OCI-LY7 (cell line): ENCODE data around the gene ECI1. TPM values are rescaled to one million over a fixed set of nuclear protein-coding genes. Genes with fewer than 3 reads are reported as not detected.

Experiments
- BruUV-seq: library from RNA; stranded (reverse); fragments of 400-500 nt; replicated peaks from 2 replicates; lab custom pipeline; 2021; lab: Mats Ljungman, UMichigan
- CTCF ChIA-PET: fragments of 300-600 bp; sonication (Branson Sonifier 250); formaldehyde crosslinking; loops from one replicate; lab custom pipeline; 2022; ENCODE audit warnings: antibody characterized with exemption; ENCODE audit not compliant: unreplicated experiment; lab: Charles Lee
- POLR2A ChIA-PET: fragments of 300-600 bp; sonication (Branson Sonifier 250); formaldehyde crosslinking; loops from one replicate; lab custom pipeline; 2022; ENCODE audit warnings: antibody characterized with exemption; lab: Charles Lee
- DNase-seq: peaks from one replicate; pipeline ENCODE4 v3.0.0-alpha.2; 2015; ENCODE audit warnings: low spot score
- H2AFZ ChIP-seq: fragments of 200-600 bp; sonication (generic), shearing (Covaris generic); 2 replicates; pipeline ENCODE4 v1.6.1; 2014; ENCODE audit warnings: mild to moderate bottlenecking, antibody characterized with exemption, low read length, moderate library complexity
- H3K27ac ChIP-seq: fragments of 200-600 bp; sonication (generic); 2 replicates; pipeline ENCODE4 v1.5.1; 2014; ENCODE audit warnings: mixed run types, low read depth, mild to moderate bottlenecking, moderate library complexity, low read length, inconsistent platforms; ENCODE audit not compliant: poor library complexity, severe bottlenecking
- H3K36me3 ChIP-seq: fragments of 200-600 bp; sonication (generic); 2 replicates; pipeline ENCODE4 v1.6.1; 2014; ENCODE audit warnings: mild to moderate bottlenecking, antibody characterized with exemption, low read length, moderate library complexity, mixed read lengths; ENCODE audit not compliant: insufficient read depth
- H3K4me1 ChIP-seq: fragments of 200-600 bp; sonication (generic); 2 replicates; pipeline ENCODE4 v1.5.1; 2014; ENCODE audit warnings: mild to moderate bottlenecking, low read length; ENCODE audit not compliant: insufficient read depth, poor library complexity, severe bottlenecking
- H3K4me2 ChIP-seq: fragments of 200-600 bp; sonication (generic); 2 replicates; pipeline ENCODE4 v1.6.1; 2014; ENCODE audit warnings: mild to moderate bottlenecking, low read length
- H3K4me3 ChIP-seq: fragments of 200-600 bp; sonication (generic); 2 replicates; pipeline ENCODE4 v1.5.1; 2014; ENCODE audit warnings: mild to moderate bottlenecking, low read depth, low read length; ENCODE audit not compliant: poor library complexity, severe bottlenecking
- H3K79me2 ChIP-seq: fragments of 200-600 bp; sonication (generic); 2 replicates; pipeline ENCODE4 v1.6.1; 2016; ENCODE audit warnings: low read depth, mild to moderate bottlenecking, low read length, moderate library complexity, mixed read lengths; ENCODE audit not compliant: insufficient read depth
- H3K9me2 ChIP-seq: fragments of 200-600 bp; sonication (generic); 2 replicates; pipeline ENCODE4 v1.6.1; 2016; ENCODE audit warnings: mild to moderate bottlenecking, low read length, mixed read lengths; ENCODE audit not compliant: insufficient read depth
- H3K9me3 ChIP-seq: fragments of 200-600 bp; sonication (generic); 2 replicates; pipeline ENCODE4 v1.6.1; 2014; ENCODE audit warnings: mild to moderate bottlenecking, mixed run types, low read length, mixed read lengths
- H4K20me1 ChIP-seq: fragments of 200-600 bp; sonication (generic); 2 replicates; pipeline ENCODE4 v1.6.1; 2014; ENCODE audit warnings: mild to moderate bottlenecking, antibody characterized with exemption, low read length, moderate library complexity, mixed read lengths; ENCODE audit not compliant: insufficient read depth
- CTCF ChIP-seq: fragments of 200-600 bp; sonication (generic); conservative IDR thresholded peaks from 2 replicates; pipeline ENCODE4 v1.5.1; 2014; ENCODE audit warnings: mild to moderate bottlenecking, antibody characterized with exemption, low read length, moderate library complexity, mixed read lengths
- EZH2phosphoT487 ChIP-seq: fragments of 200-600 bp; sonication (generic); IDR thresholded peaks from 2 replicates; pipeline ENCODE4 v1.6.1; 2018; ENCODE audit warnings: low read depth, borderline replicate concordance, mild to moderate bottlenecking, mixed run types, antibody characterized with exemption, low read length, moderate library complexity, mixed read lengths
- intact Hi-C: fragments of 100-400 bp; cut with micrococcal nuclease; formaldehyde crosslinking; loops from one replicate; pipeline ENCODE4 v1.10.0; 2022; ENCODE audit not compliant: unreplicated experiment
- total RNA-seq, 2 experiments: library from RNA; depleted of rRNA in 1 of 2; stranded (reverse); fragments of >200 nt in 1 of 2; shearing (Covaris generic) in 1 of 2; gene quantifications; 2 replicates each; pipeline ENCODE4 v1.2.3, GENCODE V29; 2014 to 2022

ECI1 gene
- total RNA-seq, 2 experiments from 2014 or later = 74.5 to 80.0 TPM

DNA sequence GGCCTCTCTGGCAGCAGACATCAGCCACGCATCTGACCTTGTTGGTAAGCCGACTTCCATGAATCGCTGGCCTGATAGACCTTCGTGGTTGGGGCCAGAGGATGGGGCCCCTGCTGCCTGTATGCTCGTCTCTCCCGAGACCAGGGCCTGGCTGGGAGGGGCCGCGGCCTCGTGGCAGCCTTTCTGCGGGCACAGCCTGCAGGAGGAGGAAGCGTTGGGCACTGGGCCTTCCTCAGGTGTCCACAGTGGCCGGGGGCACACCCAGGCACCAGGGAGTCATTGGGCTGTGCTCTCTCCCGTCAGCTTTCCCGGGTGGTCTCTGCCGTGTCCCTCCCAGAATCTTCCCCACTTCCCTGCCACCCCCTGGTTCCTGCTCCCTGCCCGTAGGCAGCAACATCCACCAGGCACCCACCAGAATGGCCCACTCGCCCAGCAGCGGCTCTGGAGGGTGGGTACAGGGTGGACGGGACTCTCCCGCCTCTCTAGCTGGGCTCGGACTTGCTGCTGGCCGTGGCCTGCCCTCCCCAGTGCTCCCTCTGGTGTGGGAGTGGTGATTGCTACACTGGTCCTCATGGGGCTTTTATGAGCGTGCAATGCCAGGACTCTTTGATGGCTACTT, 21.6 kb downstream of the ECI1 start:
- BruUV-seq = no TSS peak
- H3K4me3 ChIP-seq = no peak overlapping the region

DNA sequence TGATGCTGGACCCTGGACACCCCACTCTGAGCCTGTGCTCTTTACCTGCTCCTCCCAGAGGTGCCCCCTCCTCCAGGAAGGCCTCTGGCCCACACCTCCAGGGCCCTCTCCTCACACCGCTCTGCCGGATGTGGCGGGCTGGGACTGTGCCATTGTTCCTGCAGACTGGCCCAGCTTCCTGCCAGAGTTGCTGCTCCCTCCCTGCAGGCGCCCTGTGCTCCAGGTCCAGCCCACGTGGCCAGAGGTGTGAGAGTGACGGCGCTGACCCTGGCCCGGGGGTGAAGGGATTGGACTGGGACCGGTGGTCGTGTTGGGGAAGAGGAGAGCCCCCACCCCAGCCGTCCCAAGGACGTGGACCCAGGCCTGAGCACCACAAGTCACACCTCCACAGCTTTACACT, 22.3 kb downstream of the ECI1 start:
- no peak for DNase-seq
- H3K27ac ChIP-seq = no peak overlapping the region
- H2AFZ ChIP-seq = no peak overlapping the region
- peaks cover 27% of the 10 kb centered on the region for H3K79me2 ChIP-seq
- POLR2A ChIA-PET = no interaction called here
- no TSS peak for BruUV-seq
- H3K4me3 ChIP-seq = no peak overlapping the region
- no peaks in the 10 kb centered on the region for H3K9me3 ChIP-seq
- no peak overlapping the region for H3K4me2 ChIP-seq
- H3K4me1 ChIP-seq = peaks cover 10% of the 10 kb centered on the region
- H3K36me3 ChIP-seq = peaks cover 55% of the 10 kb centered on the region
- TF ChIP-seq CTCF (no peak), EZH2phosphoT487 (no peak)
- intact Hi-C loops = no loop called here
- CTCF ChIA-PET = no interaction called here
- no peaks in the 10 kb centered on the region for H3K9me2 ChIP-seq
- 0 out of 2 replicates have a peak, but pooled peaks cover 2% of the 10 kb centered on the region for H4K20me1 ChIP-seq

More for the DNA sequence above, 21.6 kb downstream of the ECI1 start:
- CTCF ChIA-PET = no interaction called here
- intact Hi-C loops = no loop called here
- Histone ChIP-seq H3K4me1 (peaks cover 5% of the 10 kb centered on the region), H3K4me2 (no peak overlapping the region), H3K36me3 (peaks cover 60% of the 10 kb centered on the region), H4K20me1 (no peaks in the 10 kb centered on the region), H3K27ac (no peak overlapping the region), H2AFZ (no peak overlapping the region), H3K9me3 (no peaks in the 10 kb centered on the region), H3K79me2 (peaks cover 20% of the 10 kb centered on the region; the same call in 1 of the 2 replicates), H3K9me2 (no peaks in the 10 kb centered on the region)
- DNase-seq = no peak
- no peak for TF ChIP-seq CTCF
- no peak for TF ChIP-seq EZH2phosphoT487
- POLR2A ChIA-PET = no interaction called here

DNA sequence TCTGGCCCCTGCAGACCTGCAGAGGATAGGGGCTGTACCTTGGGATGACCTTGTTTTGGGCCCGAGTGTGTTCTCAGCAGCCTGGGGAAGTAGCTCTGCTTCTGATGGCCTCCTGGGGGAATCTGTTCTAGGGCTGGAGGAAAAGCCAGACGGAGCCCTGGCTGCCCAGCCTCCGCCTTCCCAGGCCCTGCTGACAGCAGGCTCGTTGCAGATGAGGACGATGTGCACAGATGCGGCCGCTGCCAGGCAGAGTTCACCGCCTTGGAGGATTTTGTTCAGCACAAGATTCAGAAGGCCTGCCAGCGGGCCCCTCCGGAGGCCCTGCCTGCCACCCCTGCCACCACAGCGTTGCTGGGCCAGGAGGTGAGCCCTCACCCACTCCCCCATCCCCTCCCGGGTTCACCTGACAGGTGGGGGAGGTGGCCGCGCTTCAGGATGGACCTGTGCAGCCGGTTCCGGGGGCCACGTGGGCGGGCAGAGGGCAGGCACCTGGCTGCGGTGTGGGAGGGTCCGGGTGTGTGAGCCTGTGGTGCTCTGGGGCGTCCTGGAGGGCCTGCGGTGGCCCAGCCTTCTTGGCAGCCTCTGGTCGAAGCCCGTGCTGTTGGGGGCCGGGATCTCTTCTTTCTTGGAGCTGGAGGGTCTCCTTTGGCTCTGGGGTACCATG, 23.1 kb downstream of the ECI1 start:
- intact Hi-C loops = no loop called here
- no TSS peak for BruUV-seq
- peaks cover 10% of the 10 kb centered on the region for H3K4me1 ChIP-seq

More for the DNA sequence above, 23.1 kb downstream of the ECI1 start:
- Histone ChIP-seq H2AFZ (no peak overlapping the region), H3K36me3 (peaks cover 47% of the 10 kb centered on the region), H3K4me3 (no peak overlapping the region), H3K79me2 (peaks cover 32% of the 10 kb centered on the region), H3K27ac (no peak overlapping the region), H3K9me2 (no peaks in the 10 kb centered on the region), H4K20me1 (0 out of 2 replicates have a peak, but pooled peaks cover 3% of the 10 kb centered on the region), H3K4me2 (no peak overlapping the region), H3K9me3 (no peaks in the 10 kb centered on the region)
- ChIA-PET CTCF (no interaction called here), POLR2A (no interaction called here)
- no peak for DNase-seq
- no peak for TF ChIP-seq EZH2phosphoT487
- TF ChIP-seq CTCF = no peak
